HuH-7 (cell line): Measurements from ENCODE around the gene SIRPA.

Experiments used
- DNase-seq: peaks from one replicate; pipeline ENCODE4 v3.0.0; 2011; ENCODE audit warnings: low spot score

The SIRPA gene

GRCh38 chr20:1870792-1871550, 24.2 kb upstream of the SIRPA start:
- no peak for DNase-seq

- DNase-seq: no peak
Observed at GRCh38 chr20:1871807-1872458, 23.3 kb upstream of the SIRPA start.

GRCh38 chr20:1872459-1873097, 22.6 kb upstream of the SIRPA start:
- DNase-seq: no peak

- DNase-seq: peak; percentile 68
Observed at GRCh38 chr20:1874450-1875182, 20.6 kb upstream of the SIRPA start.

- no peak for DNase-seq
Observed at GRCh38 chr20:1875183-1875554, 20.0 kb upstream of the SIRPA start.

GRCh38 chr20:1875762-1876161, 19.4 kb upstream of the SIRPA start:
- no peak for DNase-seq

GRCh38 chr20:1876217-1876921, 18.8 kb upstream of the SIRPA start:
- no peak for DNase-seq

- peak; percentile 91 for DNase-seq
Observed at GRCh38 chr20:1876975-1877608, 18.1 kb upstream of the SIRPA start.

- no peak for DNase-seq
Observed at GRCh38 chr20:1877609-1878200, 17.5 kb upstream of the SIRPA start.

GRCh38 chr20:1879369-1879768, 15.8 kb upstream of the SIRPA start:
- no peak for DNase-seq

- no peak for DNase-seq
Observed at GRCh38 chr20:1879934-1880333, 15.3 kb upstream of the SIRPA start.

GRCh38 chr20:1880529-1881239, 14.5 kb upstream of the SIRPA start:
- DNase-seq: no peak

GRCh38 chr20:1881240-1881835, 13.9 kb upstream of the SIRPA start:
- DNase-seq: no peak

GRCh38 chr20:1882026-1882425, 13.2 kb upstream of the SIRPA start:
- no peak for DNase-seq

GRCh38 chr20:1883986-1884385, 11.2 kb upstream of the SIRPA start:
- DNase-seq: no peak

GRCh38 chr20:1885254-1885653, 10.0 kb upstream of the SIRPA start:
- DNase-seq: no peak

GRCh38 chr20:1885940-1886693, 9.1 kb upstream of the SIRPA start:
- DNase-seq: no peak

- DNase-seq: no peak
Observed at GRCh38 chr20:1887321-1887720, 7.9 kb upstream of the SIRPA start.

- no peak for DNase-seq
Observed at GRCh38 chr20:1887756-1888155, 7.5 kb upstream of the SIRPA start.
